Mucosa of gallbladder (tissue), 1 donor: ENCODE data around the gene SATB2. TPM values are rescaled to one million over a fixed set of nuclear protein-coding genes. Genes with fewer than 3 reads are reported as not detected.
A peak's percentile ranks its signal among the peaks of the same experiment; 100 is the strongest.

Experiments
- DNase-seq: peaks from one replicate; pipeline ENCODE4 v3.0.0-alpha.2; 2020; ENCODE audit warnings: low spot score
- total RNA-seq: library from RNA; stranded (reverse); gene quantifications from one replicate; pipeline ENCODE4 v1.2.1, GENCODE V29; 2021
- donor health status: DM: no; HTN: no; CAD: no.

The SATB2 gene
- 6.4 TPM for total RNA-seq

- no peak for DNase-seq
These were observed at the start of gene SATB2 for GRCh38 chr2:199457147-199458008. TSS of gene SATB2 (minus strand) at chr2:199457939. CDS start at chr2:199456037, 1,902 bp downstream.

GRCh38 chr2:199505755-199506403 lies 48.1 kb upstream of the SATB2 start:
- DNase-seq: no peak

- no peak for DNase-seq
These were observed 45.4 kb upstream of the SATB2 start for GRCh38 chr2:199503148-199503547.

- DNase-seq: no peak
These were observed 41.3 kb upstream of the SATB2 start for GRCh38 chr2:199499005-199499404.

- DNase-seq: no peak
These were observed 37.4 kb upstream of the SATB2 start for GRCh38 chr2:199495147-199495546.

- DNase-seq: no peak
These were observed 32.3 kb upstream of the SATB2 start for GRCh38 chr2:199490049-199490448.

- DNase-seq: peak; percentile 59
These were observed 31.1 kb upstream of the SATB2 start for GRCh38 chr2:199488772-199489400.

- DNase-seq: peak; percentile 51
These were observed 28.1 kb upstream of the SATB2 start for GRCh38 chr2:199485732-199486335.

- DNase-seq: no peak
These were observed 27.2 kb upstream of the SATB2 start for GRCh38 chr2:199484927-199485326.

GRCh38 chr2:199480966-199481365 lies 23.2 kb upstream of the SATB2 start:
- DNase-seq: no peak

GRCh38 chr2:199477277-199477834 lies 19.6 kb upstream of the SATB2 start:
- no peak for DNase-seq

- no peak for DNase-seq
These were observed 13.8 kb upstream of the SATB2 start for GRCh38 chr2:199471443-199472057.

- no peak for DNase-seq
These were observed 13.1 kb upstream of the SATB2 start for GRCh38 chr2:199470672-199471442.

GRCh38 chr2:199470361-199470671 lies 12.6 kb upstream of the SATB2 start:
- no peak for DNase-seq

GRCh38 chr2:199469514-199470360 lies 12.0 kb upstream of the SATB2 start:
- no peak for DNase-seq

- no peak for DNase-seq
These were observed 11.1 kb upstream of the SATB2 start for GRCh38 chr2:199468561-199469513.

- no peak for DNase-seq
These were observed 9.5 kb upstream of the SATB2 start for GRCh38 chr2:199467066-199467822.

- no peak for DNase-seq
These were observed 8.9 kb upstream of the SATB2 start for GRCh38 chr2:199466692-199467065.
